H7 (cell line): ENCODE results near the gene PDGFA. TPM values are rescaled to one million over a fixed set of nuclear protein-coding genes. Genes with fewer than 3 reads are reported as not detected.

Source experiments
- DNase-seq: peaks from one replicate; pipeline ENCODE4 v3.0.0; 2012
- H3K27me3 ChIP-seq: 2 replicates; pipeline ENCODE4 v1.6.0; 2011; ENCODE audit warnings: mild to moderate bottlenecking, low read length; ENCODE audit not compliant: control insufficient read depth, insufficient read depth
- H3K36me3 ChIP-seq: replicated peaks from 2 replicates; pipeline ENCODE4 v1.5.1; 2011; ENCODE audit warnings: low read length; ENCODE audit not compliant: control insufficient read depth, insufficient read depth
- H3K4me3 ChIP-seq: 2 replicates; pipeline ENCODE4 v1.5.1; 2011; ENCODE audit warnings: low read depth, mild to moderate bottlenecking, control low read depth, low read length, moderate library complexity; ENCODE audit not compliant: insufficient read depth
- total RNA-seq: library from RNA; depleted of rRNA; stranded (reverse); fragments of >200 nt; shearing (Covaris generic); gene quantifications from 2 replicates; pipeline ENCODE4 v1.2.3, GENCODE V29; 2014

PDGFA gene
- total RNA-seq, 1 experiment from 2014 or later: 149 TPM

DNA sequence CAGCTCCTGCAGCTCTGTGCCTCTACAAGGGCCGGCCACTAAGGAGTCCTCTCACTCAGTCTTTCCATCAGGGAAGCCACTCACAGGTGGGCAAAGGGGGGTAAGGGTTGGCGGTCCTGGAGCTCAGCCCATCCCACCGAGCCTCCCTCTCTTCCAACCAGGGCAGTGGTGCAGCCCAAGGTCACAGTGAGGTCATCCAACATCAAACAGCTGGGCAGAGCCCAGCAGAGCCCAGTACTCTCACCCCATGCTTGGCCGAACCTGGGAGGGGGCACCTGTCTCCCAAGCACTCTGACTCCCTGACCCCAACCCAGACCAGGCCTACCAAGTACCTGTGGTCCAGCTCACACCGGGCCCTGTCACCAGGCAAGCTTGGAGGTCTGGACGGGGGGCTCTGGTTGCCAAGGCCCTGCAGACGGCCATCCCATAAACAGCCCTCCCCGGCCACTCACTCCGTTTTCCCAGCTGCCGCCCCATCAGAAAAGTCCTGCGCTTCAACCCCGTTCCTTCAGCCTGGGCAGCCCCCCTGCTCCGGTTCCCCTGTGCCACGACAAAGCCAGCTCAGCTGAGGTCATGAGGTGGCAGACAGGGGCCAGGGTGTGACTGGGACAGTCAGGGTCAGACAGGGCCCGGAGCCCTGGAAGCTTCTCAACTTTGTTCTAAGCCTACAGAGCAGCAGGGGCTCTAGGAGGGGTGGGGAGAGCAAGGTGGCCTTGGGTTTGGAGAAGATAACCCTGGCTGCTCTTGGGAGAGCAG, 27.5 kb downstream of the PDGFA start:
- Histone ChIP-seq H3K4me3 (no peak overlapping the region), H3K27me3 (no peaks in the 10 kb centered on the region), H3K36me3 (no peaks in the 10 kb centered on the region)
- DNase-seq: no peak

DNA sequence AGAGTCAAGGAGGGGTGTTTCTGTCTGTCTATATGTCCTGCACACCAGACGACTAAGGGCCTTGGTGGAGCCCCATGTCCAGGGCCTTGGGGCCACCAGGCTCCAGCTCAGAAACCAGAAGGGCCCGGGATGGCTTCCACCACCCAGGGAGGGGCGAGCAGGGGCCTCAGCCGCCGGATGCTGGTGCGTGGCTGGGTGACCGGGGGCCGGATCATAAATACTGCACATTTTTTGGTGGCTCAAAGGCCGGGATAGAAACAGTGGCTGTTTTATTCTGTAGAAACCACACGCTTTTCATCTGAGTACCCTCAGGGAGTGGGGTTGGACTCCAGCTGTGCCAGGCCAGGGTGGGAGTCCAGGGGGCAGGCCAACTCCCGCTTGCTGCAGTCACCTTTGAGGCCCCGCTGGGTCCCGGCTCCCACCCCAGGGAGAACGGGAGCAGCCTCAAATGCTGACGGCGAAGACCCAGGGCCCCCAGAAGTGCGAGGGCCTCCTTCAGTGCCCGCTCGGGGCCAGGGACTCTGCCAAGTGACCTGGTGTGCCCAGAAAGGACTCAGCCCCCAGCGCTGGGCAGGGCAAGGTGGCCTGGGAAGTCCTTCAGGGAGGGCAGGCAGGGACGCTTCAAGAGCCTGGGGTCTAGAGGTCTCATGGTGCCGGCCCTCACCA, 28.2 kb downstream of the PDGFA start:
- Histone ChIP-seq H3K36me3 (no peaks in the 10 kb centered on the region), H3K27me3 (no peaks in the 10 kb centered on the region), H3K4me3 (no peak overlapping the region)
- no peak for DNase-seq

DNA sequence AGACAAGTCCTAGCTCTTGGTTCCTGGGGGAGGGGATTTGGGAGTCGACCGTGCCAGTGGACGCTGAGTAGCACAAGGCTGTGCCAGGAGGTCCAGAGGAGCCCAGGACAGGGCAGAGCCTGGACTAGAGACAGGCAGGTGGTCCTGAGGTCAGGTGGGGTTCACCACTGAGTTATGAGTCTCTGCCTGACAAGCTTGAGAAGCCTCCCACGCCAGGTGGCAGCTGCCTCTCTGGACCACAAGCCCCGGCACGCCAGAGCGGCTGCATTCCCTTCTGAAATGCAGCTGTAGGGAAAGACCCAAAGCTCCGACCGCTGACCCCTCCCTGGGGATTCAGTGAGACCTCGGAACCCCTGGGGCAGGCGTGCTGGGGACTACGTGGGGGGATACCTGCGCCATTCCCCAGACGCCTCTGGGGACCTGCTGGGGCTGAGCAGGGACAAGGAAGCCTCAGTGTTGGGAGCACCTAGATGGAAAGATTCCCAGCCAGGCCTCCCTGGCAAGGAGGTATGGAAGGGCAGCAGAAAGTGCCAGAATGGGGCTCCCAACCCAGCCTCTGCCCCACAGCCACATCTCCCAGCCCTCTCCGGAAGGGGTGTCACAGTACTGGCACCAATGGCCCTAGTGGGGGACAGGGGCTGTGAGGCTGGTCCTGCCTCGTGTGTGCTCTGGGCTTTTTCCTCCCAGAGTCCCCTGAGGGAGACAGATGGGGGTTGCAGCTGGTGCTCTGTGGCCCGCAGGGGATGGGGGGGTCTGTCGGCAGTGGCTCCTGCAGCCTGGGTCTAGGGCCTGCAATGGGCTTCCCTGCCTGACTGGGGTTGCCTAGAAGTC, 29.0 kb downstream of the PDGFA start:
- DNase-seq: no peak
- Histone ChIP-seq H3K27me3 (no peaks in the 10 kb centered on the region), H3K36me3 (no peaks in the 10 kb centered on the region), H3K4me3 (no peak overlapping the region)

DNA sequence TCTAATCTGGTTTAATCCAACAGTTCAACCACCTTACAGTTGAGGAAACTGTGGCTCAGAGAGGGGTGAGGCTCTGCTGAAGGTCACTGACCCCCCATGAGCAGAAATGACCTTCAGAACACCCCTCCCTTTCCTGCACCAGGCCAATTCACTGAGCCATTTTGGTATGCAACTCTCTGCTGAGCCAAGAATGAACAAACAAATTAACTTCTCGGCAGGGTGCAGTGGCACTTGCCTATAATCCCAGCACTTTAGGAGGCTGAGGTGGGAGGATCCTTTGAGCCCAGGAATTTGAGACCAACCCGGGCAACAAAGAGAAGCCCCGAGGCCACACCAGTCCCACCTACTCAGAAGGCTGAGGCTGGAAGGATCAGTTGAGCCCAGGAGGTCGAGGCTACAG, 29.8 kb downstream of the PDGFA start:
- DNase-seq: no peak
- Histone ChIP-seq H3K27me3 (no peaks in the 10 kb centered on the region), H3K4me3 (no peak overlapping the region), H3K36me3 (no peaks in the 10 kb centered on the region)

DNA sequence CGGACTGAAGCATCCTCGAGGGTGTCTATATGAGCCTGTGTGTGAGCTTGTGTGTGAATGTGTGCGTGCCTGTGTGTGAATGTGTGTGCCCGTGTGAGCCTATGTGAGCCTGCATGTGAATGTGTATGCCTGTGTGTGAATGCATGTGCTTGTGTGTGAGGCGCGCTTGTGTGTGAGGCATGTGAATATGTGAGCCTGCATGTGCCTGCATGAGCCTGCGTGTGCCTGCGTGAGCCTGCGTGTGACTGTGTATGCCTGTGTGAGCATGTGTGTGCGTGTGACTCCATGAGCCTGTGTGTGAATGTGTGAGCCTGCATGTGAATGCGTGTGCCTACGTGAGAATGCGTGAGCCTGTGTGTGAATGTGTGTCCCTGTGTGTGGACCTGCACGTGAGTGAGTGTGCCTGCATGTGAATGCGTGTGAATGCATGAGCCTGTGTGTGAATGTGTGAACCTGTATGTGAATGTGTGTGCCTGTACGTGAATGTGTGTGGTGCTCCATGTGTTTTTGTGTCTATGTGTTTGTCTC, 33.4 kb downstream of the PDGFA start:
- H3K27me3 ChIP-seq: no peaks in the 10 kb centered on the region
- no peak overlapping the region for H3K4me3 ChIP-seq
- H3K36me3 ChIP-seq: no peaks in the 10 kb centered on the region
- DNase-seq: no peak

DNA sequence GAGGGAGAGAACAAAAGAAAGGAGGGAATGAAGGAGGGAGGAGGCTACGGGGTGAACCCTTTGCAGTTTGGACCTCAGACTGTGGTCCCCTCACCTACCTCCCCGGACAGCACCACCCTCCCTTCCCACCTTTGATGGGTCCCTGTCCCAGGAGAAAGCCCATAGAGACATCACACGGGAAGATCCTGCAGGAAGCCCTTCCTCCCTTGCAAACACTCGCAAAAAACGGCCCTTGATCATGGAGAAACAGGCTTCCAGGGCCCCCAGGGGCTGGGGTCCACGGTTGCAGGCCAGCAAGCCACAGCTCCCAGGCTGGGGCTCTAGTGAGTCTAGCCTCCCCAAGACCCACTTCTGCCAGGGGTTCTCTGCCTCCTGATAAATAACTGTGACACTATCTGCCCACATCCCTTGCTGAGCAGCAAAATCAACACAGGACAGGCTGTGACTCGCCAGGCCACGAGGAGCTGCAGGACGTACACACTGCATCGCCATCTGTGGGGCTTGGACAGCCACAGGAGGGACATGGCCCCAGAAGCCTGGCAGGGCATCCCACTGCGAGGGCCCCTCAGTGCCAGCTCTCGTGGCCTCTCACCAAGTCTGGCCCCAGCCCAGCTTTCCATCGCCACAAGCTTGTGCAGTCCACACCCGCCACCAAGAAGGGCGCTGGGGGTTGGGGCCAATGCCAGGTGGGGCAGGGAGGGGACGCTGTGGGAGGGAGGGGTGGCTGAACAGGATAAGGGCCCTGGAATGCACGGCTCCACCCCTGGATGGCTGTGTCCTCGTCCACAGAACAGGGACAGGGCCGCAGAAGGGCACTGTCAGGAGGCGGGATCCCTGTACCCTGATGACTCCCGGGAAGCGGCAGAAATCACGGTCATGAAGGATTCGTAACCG, 34.2 kb downstream of the PDGFA start:
- peak; percentile 49 for DNase-seq
- H3K36me3 ChIP-seq: no peaks in the 10 kb centered on the region
- no peak overlapping the region for H3K4me3 ChIP-seq
- H3K27me3 ChIP-seq: no peaks in the 10 kb centered on the region

DNA sequence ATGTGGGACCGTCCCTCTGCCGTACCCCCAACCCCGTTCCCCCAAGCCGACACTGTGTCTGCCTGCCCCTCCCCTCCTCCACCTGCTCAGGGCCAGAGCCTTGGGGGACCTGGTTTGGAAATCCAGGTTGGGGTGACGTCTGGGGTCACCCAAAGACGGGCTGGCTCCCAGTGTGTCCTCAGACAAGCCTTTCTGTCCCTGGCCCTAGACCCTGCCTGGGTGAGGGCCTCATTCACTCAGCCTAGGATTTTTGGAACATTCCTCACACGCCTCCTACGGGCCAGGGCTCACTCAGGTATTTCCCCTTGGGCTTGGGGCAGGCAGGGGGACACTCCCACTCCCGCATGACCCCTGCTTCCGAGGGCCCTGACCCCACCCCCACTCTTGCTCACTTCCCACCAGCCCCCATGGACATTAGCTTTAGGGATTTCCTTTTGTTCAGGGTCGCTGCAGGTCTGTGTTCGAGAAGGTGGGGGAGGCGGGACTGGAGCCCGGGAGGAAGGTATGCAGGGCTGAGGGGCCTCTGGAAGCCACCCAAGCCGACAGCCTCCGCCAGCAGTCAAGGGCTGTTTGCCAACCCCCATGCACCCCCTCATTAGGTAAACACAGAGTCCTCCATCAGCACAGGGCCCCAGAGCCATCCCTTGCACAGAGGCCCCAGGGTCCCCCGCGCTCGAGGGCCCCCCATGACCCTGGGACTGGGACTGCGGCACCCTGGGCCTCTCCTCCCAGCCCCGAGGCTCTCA, 35.1 kb downstream of the PDGFA start:
- Histone ChIP-seq H3K4me3 (no peak overlapping the region), H3K27me3 (no peaks in the 10 kb centered on the region; the same call in 1 of the 2 replicates), H3K36me3 (no peaks in the 10 kb centered on the region)
- peak; percentile 82 for DNase-seq

DNA sequence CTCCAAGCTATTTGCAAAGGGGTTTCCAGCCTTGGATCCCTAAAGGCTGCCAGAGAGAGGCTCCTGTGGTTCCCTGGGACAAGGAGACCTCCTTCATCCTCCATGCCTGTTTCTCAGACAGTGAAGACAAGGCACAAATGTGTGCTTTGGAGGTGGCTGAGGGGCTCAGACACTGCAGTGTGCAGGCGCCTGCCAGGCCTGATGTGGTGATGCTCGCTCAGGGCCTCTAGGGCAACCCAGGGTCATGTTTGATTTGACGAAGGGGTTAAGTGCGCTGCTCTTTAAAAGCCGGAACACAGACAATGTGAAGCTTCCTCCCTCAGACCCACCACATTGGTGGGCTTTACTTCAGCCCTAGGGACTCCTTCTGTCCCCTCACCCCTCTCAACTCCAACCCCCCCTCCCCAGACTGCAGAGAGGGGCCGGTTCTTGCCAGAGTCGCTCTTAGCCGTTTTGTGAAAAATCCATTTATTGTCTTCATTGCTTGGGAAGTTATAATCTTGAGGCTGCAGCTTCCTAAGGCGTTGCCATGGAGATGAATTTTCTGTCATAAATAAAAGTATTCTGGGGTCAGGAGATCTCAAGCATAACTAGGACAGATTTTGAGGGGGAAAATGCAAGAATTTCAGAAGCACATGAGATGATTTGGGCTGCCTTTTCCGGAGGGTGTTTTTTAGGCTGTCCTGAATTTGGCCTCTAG, 35.8 kb downstream of the PDGFA start:
- H3K4me3 ChIP-seq: no peak overlapping the region
- peak; percentile 26 for DNase-seq
- H3K27me3 ChIP-seq: no peaks in the 10 kb centered on the region; the same call in 1 of the 2 replicates
- no peaks in the 10 kb centered on the region for H3K36me3 ChIP-seq

DNA sequence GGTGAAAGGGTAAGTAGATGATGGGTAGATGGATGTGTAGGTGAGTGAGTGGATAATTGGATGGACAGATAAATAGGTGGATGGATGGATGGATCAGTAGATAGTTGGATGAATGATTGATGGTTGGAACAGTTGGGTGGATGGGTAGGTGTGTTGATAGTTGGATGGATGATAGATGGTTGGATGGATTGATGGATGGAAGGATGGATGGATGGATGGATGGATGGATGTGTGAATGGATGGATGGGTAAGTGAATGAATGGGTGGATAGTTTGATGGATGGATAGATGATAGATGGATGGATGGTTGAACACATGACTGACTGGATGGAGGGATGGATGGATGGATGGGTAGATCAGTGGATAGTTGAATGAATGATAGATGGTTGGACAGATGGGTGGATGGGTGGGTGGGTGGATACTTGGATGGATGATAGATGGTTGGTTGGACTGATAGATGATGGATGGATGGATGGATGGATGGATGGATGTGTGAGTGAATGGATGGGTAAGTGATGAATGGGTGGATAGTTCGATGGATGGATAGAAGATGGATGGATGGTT, 37.0 kb downstream of the PDGFA start:
- Histone ChIP-seq H3K27me3 (no peaks in the 10 kb centered on the region; the same call in 1 of the 2 replicates), H3K36me3 (no peaks in the 10 kb centered on the region), H3K4me3 (no peak overlapping the region)
- no peak for DNase-seq

DNA sequence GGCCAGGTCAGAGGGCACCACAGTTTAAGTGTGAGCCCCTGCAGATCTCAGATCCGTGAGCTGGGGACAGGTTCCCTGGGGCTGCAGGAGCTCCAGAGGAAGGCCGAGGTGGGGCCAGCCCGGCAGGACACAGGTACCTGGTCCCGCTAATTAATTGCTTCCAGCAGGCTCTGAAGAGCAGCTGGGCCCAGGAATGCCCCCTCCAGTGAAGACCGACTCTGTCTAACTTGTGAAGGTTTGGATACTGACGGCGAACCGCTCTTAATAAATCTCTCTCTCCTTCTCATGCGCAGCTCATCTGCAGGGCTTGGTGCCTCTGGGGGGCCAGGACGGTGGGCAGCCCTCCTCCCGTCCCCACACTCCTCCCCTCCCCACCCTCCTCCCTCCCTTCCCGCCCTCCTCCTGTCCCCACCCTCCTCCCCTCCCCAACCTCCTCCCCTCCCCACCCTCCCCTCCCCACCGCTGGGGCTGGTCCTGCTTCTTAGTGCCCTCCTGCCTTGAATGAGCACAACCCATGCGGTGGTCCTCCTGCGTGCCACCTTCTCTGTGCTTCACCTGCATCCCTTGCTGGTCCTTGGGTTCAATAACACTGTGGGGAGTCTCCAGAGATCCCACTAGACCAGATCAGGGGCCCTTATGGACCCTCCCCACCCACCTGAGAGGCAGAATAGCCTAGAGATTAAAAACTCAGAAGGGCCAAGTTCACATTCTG, 38.3 kb downstream of the PDGFA start:
- Histone ChIP-seq H3K36me3 (no peaks in the 10 kb centered on the region), H3K27me3 (no peaks in the 10 kb centered on the region; the same call in 1 of the 2 replicates), H3K4me3 (no peak overlapping the region)
- peak; percentile 71 for DNase-seq

DNA sequence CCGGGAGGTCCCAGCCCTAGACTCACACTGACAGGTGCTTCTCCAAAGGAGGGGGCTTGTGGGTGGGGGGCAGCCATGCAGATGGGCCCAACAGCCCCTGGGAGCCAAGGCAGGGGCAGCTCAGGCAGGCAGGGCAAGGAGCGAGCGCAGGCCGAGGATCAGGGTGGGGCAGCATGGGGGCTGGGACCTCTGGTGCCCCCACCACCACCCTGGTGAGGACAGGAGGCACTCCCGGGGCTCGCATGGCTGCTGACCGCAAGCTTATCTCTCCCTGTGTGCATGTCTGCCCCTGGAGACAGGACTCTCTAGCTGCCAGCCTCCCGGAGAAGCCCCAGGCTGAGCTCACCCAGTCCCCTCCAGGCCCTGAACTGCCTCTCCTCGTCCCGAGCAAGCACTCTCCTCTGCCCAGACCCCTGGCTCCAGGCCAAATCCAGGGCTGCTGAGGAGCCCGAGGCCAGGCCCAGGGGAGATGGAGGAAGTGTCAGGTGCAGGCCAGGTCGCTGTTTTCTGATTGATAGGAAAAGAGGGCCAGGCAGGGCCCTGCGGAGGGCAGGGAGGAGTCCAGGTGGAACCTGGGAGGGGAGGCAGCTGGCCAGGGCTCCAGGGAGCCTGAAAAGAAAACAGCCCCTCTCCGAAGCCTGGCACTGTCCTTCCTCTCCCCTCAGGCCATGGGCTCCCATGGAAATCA, 39.0 kb downstream of the PDGFA start:
- no peak overlapping the region for H3K4me3 ChIP-seq
- DNase-seq: peak; percentile 76
- H3K36me3 ChIP-seq: no peaks in the 10 kb centered on the region
- H3K27me3 ChIP-seq: no peaks in the 10 kb centered on the region; the same call in 1 of the 2 replicates
